ENCODE results near the gene MYO1B. TPM values are rescaled to one million over a fixed set of nuclear protein-coding genes. Genes with fewer than 3 reads are reported as not detected.

MYO1B gene
- total and polyA plus RNA-seq, 2 experiments from 2014 or later: 26.4 to 70.6 TPM

- Histone ChIP-seq H3K79me2 (replicated peaks; ENCODE audit: insufficient read depth) (peaks cover 75% of the 10 kb centered on the region), H4K20me1 (replicated peaks; ENCODE audit: insufficient read depth) (peaks cover 15% of the 10 kb centered on the region), H3K27ac (ENCODE audit: low read depth) (no peak overlapping the region), H3K4me1 (ENCODE audit: insufficient read depth) (peaks cover 17% of the 10 kb centered on the region), H3K9me2 (ENCODE audit: insufficient read depth) (peaks cover 22% of the 10 kb centered on the region), H3K4me3 (no peak overlapping the region), H3K36me3 (ENCODE audit: insufficient read depth) (no peaks in the 10 kb centered on the region), H3F3A (replicated peaks; ENCODE audit: low read depth) (no peaks in the 10 kb centered on the region), H3K4me2 (no peak overlapping the region), H3K27me3 (ENCODE audit: insufficient read depth) (no peaks in the 10 kb centered on the region), H2AFZ (no peak overlapping the region)
- DNase-seq (ENCODE audit: low spot score): no peak
- peaks cover 15% of the 10 kb centered on the region for H3K4me1 Mint-ChIP-seq
- no peaks in the 10 kb centered on the region for H3K9me3 Mint-ChIP-seq
- peaks cover 7% of the 10 kb centered on the region; the same call in 2 of the 3 replicates for H3K36me3 Mint-ChIP-seq (ENCODE audit: low read depth)
- H3K27ac Mint-ChIP-seq: no peak overlapping the region
- H3K4me3 Mint-ChIP-seq: no peak overlapping the region
- ATAC-seq: peak; percentile 35; the same call in 1 of the 3 replicates
- H3K27me3 Mint-ChIP-seq (ENCODE audit: insufficient read depth, low read depth, poor library complexity): peaks cover 2% of the 10 kb centered on the region
- TF ChIP-seq EZH2 (IDR thresholded peaks at IDR 0.05; ENCODE audit: low read depth, unreplicated experiment): no peak
- TF ChIP-seq CREB1 (CRISPR knock-in tag; IDR thresholded peaks at IDR 0.05; ENCODE audit: low read depth): no peak
- no peak for TF ChIP-seq NANOG (IDR thresholded peaks at IDR 0.05; ENCODE audit: borderline replicate concordance)
- no peak for TF ChIP-seq ZNF331 (CRISPR knock-in tag; IDR thresholded peaks at IDR 0.05; ENCODE audit: low read depth)
- no peak for TF ChIP-seq STAT1 (IDR thresholded peaks at IDR 0.05; ENCODE audit: unreplicated experiment)
- TF ChIP-seq POLR2AphosphoS5 (IDR thresholded peaks at IDR 0.05; ENCODE audit: low read depth): no peak
- TF ChIP-seq CTCF (conservative IDR thresholded peaks at IDR 0.05; ENCODE audit: low read depth in 2 of 2): no peak
- TF ChIP-seq ETS1 (IDR thresholded peaks at IDR 0.05): no peak
- TF ChIP-seq JUNB (IDR thresholded peaks at IDR 0.05; ENCODE audit: unreplicated experiment): no peak
- TF ChIP-seq REST (IDR thresholded peaks at IDR 0.05; ENCODE audit: unreplicated experiment): no peak
- no peak for TF ChIP-seq EZH2phosphoT487 (IDR thresholded peaks at IDR 0.05; ENCODE audit: unreplicated experiment)
- TF ChIP-seq ZNF114 (CRISPR knock-in tag; IDR thresholded peaks at IDR 0.05): no peak
- TF ChIP-seq ZNF462 (CRISPR knock-in tag; IDR thresholded peaks at IDR 0.05): no peak
Measured at GRCh38 chr2:191304939-191305875, 60.0 kb downstream of the MYO1B start.
